Nephron (organoid): ENCODE data around the gene UHRF1.
A peak's percentile ranks its signal among the peaks of the same experiment; 100 is the strongest.

ENCODE experiments used
- H3K27ac Mint-ChIP-seq, 3 experiments: 2 replicates each; pipeline ENCODE4 v1.8.0; 2020; ENCODE audit warnings: mixed read lengths in 3 of 3, mild to moderate bottlenecking in 2 of 3, moderate library complexity in 1 of 3
- H3K27me3 Mint-ChIP-seq: 2 replicates; pipeline ENCODE4 v1.8.0; 2021; ENCODE audit warnings: low read depth, mild to moderate bottlenecking, moderate library complexity, mixed read lengths
- H3K36me3 Mint-ChIP-seq: 2 replicates; pipeline ENCODE4 v1.8.0; 2020; ENCODE audit warnings: low read depth, mixed read lengths
- H3K4me1 Mint-ChIP-seq: 2 replicates; pipeline ENCODE4 v1.8.0; 2020; ENCODE audit warnings: mixed read lengths
- H3K4me3 Mint-ChIP-seq, 3 experiments: 2 replicates each; pipeline ENCODE4 v1.8.0; 2020; ENCODE audit warnings: mild to moderate bottlenecking in 3 of 3, mixed read lengths in 3 of 3, moderate library complexity in 2 of 3
- H3K9me3 Mint-ChIP-seq: 2 replicates; pipeline ENCODE4 v1.8.0; 2020; ENCODE audit warnings: mixed read lengths
- CTCF ChIP-seq, 3 experiments: fragments of 200-600 bp; sonication (generic); IDR thresholded peaks; one replicate each; pipeline ENCODE4 v1.5.0; 2021; ENCODE audit warnings: antibody characterized with exemption in 3 of 3; ENCODE audit not compliant: unreplicated experiment in 3 of 3

The UHRF1 gene

GRCh38 chr19:4922530-4923275 is 13.4 kb downstream of the UHRF1 start:
- H3K27me3 Mint-ChIP-seq: no peaks in the 10 kb centered on the region
- H3K9me3 Mint-ChIP-seq: no peaks in the 10 kb centered on the region
- peaks cover 33% of the 10 kb centered on the region for H3K36me3 Mint-ChIP-seq
- no peaks in the 10 kb centered on the region for H3K4me1 Mint-ChIP-seq
- TF ChIP-seq CTCF (IDR thresholded peaks at IDR 0.05; ENCODE audit: unreplicated experiment in 3 of 3): no peak
- H3K4me3 Mint-ChIP-seq: no peak overlapping the region
- peak overlapping the region; percentile 18 to 72 (median 56) for H3K27ac Mint-ChIP-seq

GRCh38 chr19:4923276-4923747 is 14.0 kb downstream of the UHRF1 start:
- H3K27me3 Mint-ChIP-seq: no peaks in the 10 kb centered on the region
- no peak for TF ChIP-seq CTCF (IDR thresholded peaks at IDR 0.05; ENCODE audit: unreplicated experiment in 3 of 3)

GRCh38 chr19:4929186-4929585 is 19.9 kb downstream of the UHRF1 start:
- TF ChIP-seq CTCF (IDR thresholded peaks at IDR 0.05; ENCODE audit: unreplicated experiment in 3 of 3): no peak
- H3K4me1 Mint-ChIP-seq: no peaks in the 10 kb centered on the region
- no peak overlapping the region for H3K27ac Mint-ChIP-seq
- no peaks in the 10 kb centered on the region for H3K27me3 Mint-ChIP-seq
- no peak overlapping the region for H3K4me3 Mint-ChIP-seq
- H3K36me3 Mint-ChIP-seq: peaks cover 31% of the 10 kb centered on the region
- no peaks in the 10 kb centered on the region for H3K9me3 Mint-ChIP-seq

More at GRCh38 chr19:4923276-4923747, 14.0 kb downstream of the UHRF1 start:
- Mint-ChIP-seq H3K27ac (peak overlapping the region; percentile 18 to 72 (median 56)), H3K4me3 (no peak overlapping the region), H3K36me3 (peaks cover 30% of the 10 kb centered on the region), H3K9me3 (no peaks in the 10 kb centered on the region), H3K4me1 (no peaks in the 10 kb centered on the region)

- H3K27ac Mint-ChIP-seq: no peak overlapping the region
- no peaks in the 10 kb centered on the region for H3K4me1 Mint-ChIP-seq
- no peak for TF ChIP-seq CTCF (IDR thresholded peaks at IDR 0.05; ENCODE audit: unreplicated experiment in 3 of 3)
Measured at GRCh38 chr19:4930664-4931063, 21.4 kb downstream of the UHRF1 start.

GRCh38 chr19:4932711-4933110 is 23.4 kb downstream of the UHRF1 start:
- H3K9me3 Mint-ChIP-seq: no peaks in the 10 kb centered on the region
- no peaks in the 10 kb centered on the region for H3K4me1 Mint-ChIP-seq
- no peak overlapping the region for H3K4me3 Mint-ChIP-seq
- H3K36me3 Mint-ChIP-seq: peaks cover 58% of the 10 kb centered on the region
- no peak for TF ChIP-seq CTCF (IDR thresholded peaks at IDR 0.05; ENCODE audit: unreplicated experiment in 3 of 3)
- no peaks in the 10 kb centered on the region for H3K27me3 Mint-ChIP-seq
- H3K27ac Mint-ChIP-seq: no peak overlapping the region

More at GRCh38 chr19:4930664-4931063, 21.4 kb downstream of the UHRF1 start:
- peaks cover 40% of the 10 kb centered on the region for H3K36me3 Mint-ChIP-seq
- H3K9me3 Mint-ChIP-seq: no peaks in the 10 kb centered on the region
- H3K27me3 Mint-ChIP-seq: no peaks in the 10 kb centered on the region
- no peak overlapping the region for H3K4me3 Mint-ChIP-seq

- H3K27ac Mint-ChIP-seq: no peak overlapping the region
- no peaks in the 10 kb centered on the region for H3K27me3 Mint-ChIP-seq
- no peak for TF ChIP-seq CTCF (IDR thresholded peaks at IDR 0.05; ENCODE audit: unreplicated experiment in 3 of 3)
- peaks cover 65% of the 10 kb centered on the region for H3K36me3 Mint-ChIP-seq
- H3K4me3 Mint-ChIP-seq: no peak overlapping the region
- H3K9me3 Mint-ChIP-seq: no peaks in the 10 kb centered on the region
- no peaks in the 10 kb centered on the region for H3K4me1 Mint-ChIP-seq
Measured at GRCh38 chr19:4933528-4933927, 24.2 kb downstream of the UHRF1 start.
